IMR-90 (cell line): ENCODE measurements around the gene SPACDR. TPM values are rescaled to one million over a fixed set of nuclear protein-coding genes. Genes with fewer than 3 reads are reported as not detected.
A peak's percentile ranks its signal among the peaks of the same experiment; 100 is the strongest.

Experiments used
- ATAC-seq: fragments of 200-7000 bp; cut with Tn5 transposase; 2 replicates; pipeline ENCODE4 v1.9.1; 2020; ENCODE audit warnings: low read depth, mild to moderate bottlenecking, moderate library complexity
- BruUV-seq: library from RNA; stranded (reverse); fragments of 400-500 nt; replicated peaks from 2 replicates; lab custom pipeline; 2021; lab: Mats Ljungman, UMichigan
- CTCF ChIA-PET: fragments of 300-600 bp; formaldehyde crosslinking; extraction: SDS; loops from one replicate; lab custom pipeline; 2021; ENCODE audit warnings: antibody characterized with exemption; lab: Yijun Ruan, JAX
- POLR2A ChIA-PET: fragments of 300-600 bp; sonication (Branson Sonifier 250); formaldehyde crosslinking; loops from one replicate; lab custom pipeline; 2022; ENCODE audit warnings: antibody characterized with exemption; ENCODE audit not compliant: unreplicated experiment; lab: Charles Lee
- DNase-seq: peaks from one replicate; pipeline ENCODE4 v3.0.0; 2013
- H2AFZ ChIP-seq: replicated peaks from 2 replicates; pipeline ENCODE3; 2013; ENCODE audit warnings: low read length, mild to moderate bottlenecking; ENCODE audit not compliant: poor library complexity
- H2AK5ac ChIP-seq: 2 replicates; pipeline ENCODE4 v1.6.1; 2013; ENCODE audit warnings: low read depth, low read length, inconsistent platforms
- H2AK9ac ChIP-seq: replicated peaks from 2 replicates; pipeline ENCODE3; 2013; ENCODE audit warnings: mild to moderate bottlenecking, low read depth, low read length, moderate library complexity; ENCODE audit not compliant: poor library complexity
- H2BK120ac ChIP-seq: 2 replicates; pipeline ENCODE4 v1.6.1; 2013; ENCODE audit warnings: low read depth, low read length, inconsistent platforms
- H2BK15ac ChIP-seq: 3 replicates; pipeline ENCODE4 v1.6.1; 2013; ENCODE audit warnings: low read depth, low read length, inconsistent platforms
- H2BK20ac ChIP-seq: 2 replicates; pipeline ENCODE4 v1.6.1; 2013; ENCODE audit warnings: low read depth, mild to moderate bottlenecking, inconsistent platforms, low read length, moderate library complexity
- H2BK5ac ChIP-seq: 2 replicates; pipeline ENCODE4 v1.6.1; 2013; ENCODE audit warnings: mild to moderate bottlenecking, low read depth, low read length, inconsistent platforms; ENCODE audit not compliant: poor library complexity, severe bottlenecking
- H3K14ac ChIP-seq: replicated peaks from 2 replicates; pipeline ENCODE4 v1.6.1; 2013; ENCODE audit warnings: low read depth, low read length, inconsistent platforms
- H3K18ac ChIP-seq: 2 replicates; pipeline ENCODE4 v1.6.1; 2013; ENCODE audit warnings: low read depth, low read length, control low read depth
- H3K23ac ChIP-seq: 2 replicates; pipeline ENCODE4 v1.6.1; 2013; ENCODE audit warnings: low read depth, low read length, inconsistent platforms
- H3K27ac ChIP-seq: 2 replicates; pipeline ENCODE4 v1.5.1; 2013; ENCODE audit warnings: mild to moderate bottlenecking, control low read depth, low read length; ENCODE audit not compliant: insufficient read depth
- H3K27me3 ChIP-seq: 2 replicates; pipeline ENCODE4 v1.6.1; 2013; ENCODE audit warnings: low read length; ENCODE audit not compliant: control insufficient read depth, insufficient read depth
- H3K36me3 ChIP-seq: 2 replicates; pipeline ENCODE4 v1.6.1; 2013; ENCODE audit warnings: low read length, mixed read lengths; ENCODE audit not compliant: control insufficient read depth, insufficient read depth
- H3K4ac ChIP-seq: 2 replicates; pipeline ENCODE4 v1.6.1; 2013; ENCODE audit warnings: low read depth, low read length, inconsistent platforms
- H3K4me1 ChIP-seq: 2 replicates; pipeline ENCODE4 v1.6.1; 2013; ENCODE audit warnings: low read length, mixed read lengths; ENCODE audit not compliant: control insufficient read depth, insufficient read depth
- H3K4me2 ChIP-seq: 2 replicates; pipeline ENCODE4 v1.6.1; 2013; ENCODE audit warnings: low read depth, mild to moderate bottlenecking, control low read depth, low read length, moderate library complexity
- H3K4me3 ChIP-seq: 2 replicates; pipeline ENCODE4 v1.5.1; 2013; ENCODE audit warnings: low read depth, mild to moderate bottlenecking, control low read depth, low read length, moderate library complexity; ENCODE audit not compliant: insufficient read depth
- H3K56ac ChIP-seq: 2 replicates; pipeline ENCODE4 v1.6.1; 2013; ENCODE audit warnings: low read length, inconsistent platforms; ENCODE audit not compliant: insufficient read depth; ENCODE audit errors: extremely low read depth
- H3K79me1 ChIP-seq, 2 experiments: 2 replicates each; pipeline ENCODE4 v1.6.1; 2013; ENCODE audit warnings: low read length in 2 of 2, inconsistent platforms in 1 of 2, low read depth in 1 of 2
- H3K9ac ChIP-seq: 2 replicates; pipeline ENCODE4 v1.6.1; 2013; ENCODE audit warnings: low read depth, low read length, control low read depth
- H3K9me1 ChIP-seq: 2 replicates; pipeline ENCODE4 v1.6.1; 2013; ENCODE audit warnings: low read length, inconsistent platforms; ENCODE audit not compliant: insufficient read depth
- H3K9me3 ChIP-seq: 2 replicates; pipeline ENCODE4 v1.6.1; 2013; ENCODE audit warnings: low read length; ENCODE audit not compliant: control insufficient read depth, insufficient read depth
- H4K20me1 ChIP-seq: 2 replicates; pipeline ENCODE4 v1.6.1; 2013; ENCODE audit warnings: low read length, inconsistent platforms; ENCODE audit not compliant: insufficient read depth
- H4K5ac ChIP-seq: 2 replicates; pipeline ENCODE4 v1.6.1; 2013; ENCODE audit warnings: mild to moderate bottlenecking, low read depth, low read length, control low read depth
- H4K8ac ChIP-seq, 2 experiments: 2 replicates each; pipeline ENCODE4 v1.6.1; 2013; ENCODE audit warnings: low read depth in 2 of 2, low read length in 2 of 2, control low read depth in 1 of 2, inconsistent platforms in 1 of 2
- H4K91ac ChIP-seq: 2 replicates; pipeline ENCODE4 v1.6.1; 2013; ENCODE audit warnings: low read depth, low read length, inconsistent platforms; ENCODE audit not compliant: insufficient read depth
- CHD1 ChIP-seq: IDR thresholded peaks from 2 replicates; pipeline ENCODE4 v1.6.1; 2012; ENCODE audit warnings: low read depth, low read length, improper control_type of control experiment
- MAZ ChIP-seq: IDR thresholded peaks from 2 replicates; pipeline ENCODE4 v1.6.1; 2012; ENCODE audit warnings: low read depth, mild to moderate bottlenecking, low read length, improper control_type of control experiment, moderate library complexity, borderline replicate concordance
- MXI1 ChIP-seq: IDR thresholded peaks from 2 replicates; pipeline ENCODE4 v1.6.1; 2012; ENCODE audit warnings: low read depth, mild to moderate bottlenecking, low read length, moderate library complexity, borderline replicate concordance
- POLR2A ChIP-seq: IDR thresholded peaks from 2 replicates; pipeline ENCODE4 v1.6.1; 2012; ENCODE audit warnings: mild to moderate bottlenecking, low read depth, low read length
- RCOR1 ChIP-seq: IDR thresholded peaks from 2 replicates; pipeline ENCODE4 v1.6.1; 2012; ENCODE audit warnings: mild to moderate bottlenecking, low read length, improper control_type of control experiment; ENCODE audit not compliant: insufficient replicate concordance
- WGBS, 2 experiments: methylation state at CpG; one replicate each; pipeline versions ENCODE4 v1.1.5 to v1.1.7; 2013; ENCODE audit warnings: missing lambda C conversion rate in 2 of 2; ENCODE audit not compliant: insufficient read length in 1 of 2; ENCODE audit errors: extremely low coverage in 2 of 2; 5-methylcytosine and 5-hydroxymethylcytosine counted together
- dilution Hi-C: fragments of 300-500 bp; cut with HindIII; formaldehyde crosslinking; loops from one replicate; pipeline ENCODE4 v1.14.3; 2018; ENCODE audit warnings: low sequenced_read_pairs; ENCODE audit not compliant: unreplicated experiment
- in situ Hi-C: fragments of 300-500 bp; cut with MboI; formaldehyde crosslinking; loops from 3 replicates; pipeline ENCODE4 v1.14.3; 2019; ENCODE audit warnings: low sequenced_read_pairs, inconsistent platforms, mixed read lengths
- intact Hi-C: fragments of 100-400 bp; cut with micrococcal nuclease; formaldehyde crosslinking; loops from 2 replicates; pipeline ENCODE4 v1.10.0; 2022
- polyA plus RNA-seq, 3 experiments: library from polyadenylated mRNA; depleted of rRNA; stranded (reverse); fragments of >200 nt; gene quantifications; 2 replicates each; pipeline ENCODE4 v1.2.3, GENCODE V29; 2012; ENCODE audit warnings: low replicate concordance in 1 of 3
- total RNA-seq: library from RNA; depleted of rRNA; stranded (reverse); fragments of >200 nt; gene quantifications from 2 replicates; pipeline ENCODE4 v1.2.3, GENCODE V29; 2012

The SPACDR gene
- total and polyA plus RNA-seq, 2 of the 4 experiments (the other 2 are of a cell fraction) = 0.54 to 2.1 TPM

DNA sequence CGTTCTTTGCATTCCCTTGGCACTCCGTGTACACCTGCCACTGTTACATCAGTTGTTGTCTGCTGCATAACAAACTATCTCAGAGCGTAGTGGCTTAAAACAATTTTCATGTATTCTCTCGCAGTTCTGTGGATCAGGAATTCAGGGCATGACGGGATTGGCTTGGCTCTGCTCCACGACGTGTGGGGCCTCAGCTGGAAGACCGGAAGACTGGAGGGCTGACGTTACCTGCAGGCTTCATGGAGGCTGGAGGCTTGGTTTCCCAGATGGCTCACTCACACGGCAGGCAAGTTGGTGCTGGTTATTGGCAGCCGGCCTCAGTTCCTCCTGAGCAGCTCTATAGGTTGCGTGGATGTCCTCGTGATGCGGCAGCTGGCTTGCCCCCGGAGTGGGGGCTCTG is 45.2 kb upstream of the SPACDR start:
- WGBS, 2 experiments = 37% methylated on average over 9 of the region's 15 CpGs; no CpG with 5 or more reads in 1 of the 2 experiments
- ChIA-PET CTCF (no interaction called here), POLR2A (no interaction called here)
- Histone ChIP-seq H3K14ac (peak overlapping the region; percentile 37; the same call in 1 of the 2 replicates), H3K18ac (no peak overlapping the region), H3K27ac (no peak overlapping the region), H2AK9ac (peak overlapping the region; percentile 55), H4K20me1 (no peaks in the 10 kb centered on the region), H3K9me3 (no peaks in the 10 kb centered on the region), H2BK120ac (peak overlapping the region; percentile 62), H3K36me3 (no peaks in the 10 kb centered on the region), H3K4me3 (no peak overlapping the region), H2BK5ac (no peak overlapping the region), H3K4ac (0 out of 2 replicates have a peak overlapping the region, but pooled peaks have one; percentile 7), H3K56ac (no peak overlapping the region), H3K23ac (no peak overlapping the region), H3K4me2 (no peak overlapping the region), H3K27me3 (peaks cover 2% of the 10 kb centered on the region; the same call in 1 of the 2 replicates), H3K9ac (no peak overlapping the region), H4K91ac (no peak overlapping the region; the same call in 1 of the 2 replicates), H3K9me1 (peaks cover 8% of the 10 kb centered on the region), H2AFZ (peak overlapping the region; percentile 88), H4K8ac (peak overlapping the region in 1 of 2 experiments; percentile 75; a peak in 2 of 4 replicates), H4K5ac (no peak overlapping the region), H2BK15ac (no peak overlapping the region), H2AK5ac (peak overlapping the region; percentile 28; the same call in 1 of the 2 replicates), H3K4me1 (peaks cover 3% of the 10 kb centered on the region; the same call in 1 of the 2 replicates), H2BK20ac (no peak overlapping the region), H3K79me1 (no peaks in the 10 kb centered on the region)
- TF ChIP-seq RCOR1 (no peak), POLR2A (no peak), MXI1 (no peak), MAZ (no peak), CHD1 (no peak)
- dilution Hi-C loops (no loop called here), in situ Hi-C loops (no loop called here), intact Hi-C loops (no loop called here)
- peak; percentile 83 for DNase-seq
- no TSS peak for BruUV-seq
- ATAC-seq = peak; percentile 29
